ENCODE results near the gene CNGA3. TPM values are rescaled to one million over a fixed set of nuclear protein-coding genes. Genes with fewer than 3 reads are reported as not detected.

The CNGA3 gene
- total and polyA plus RNA-seq, 12 donors = 0.11 to 0.16 TPM; not detected in 10

DNA sequence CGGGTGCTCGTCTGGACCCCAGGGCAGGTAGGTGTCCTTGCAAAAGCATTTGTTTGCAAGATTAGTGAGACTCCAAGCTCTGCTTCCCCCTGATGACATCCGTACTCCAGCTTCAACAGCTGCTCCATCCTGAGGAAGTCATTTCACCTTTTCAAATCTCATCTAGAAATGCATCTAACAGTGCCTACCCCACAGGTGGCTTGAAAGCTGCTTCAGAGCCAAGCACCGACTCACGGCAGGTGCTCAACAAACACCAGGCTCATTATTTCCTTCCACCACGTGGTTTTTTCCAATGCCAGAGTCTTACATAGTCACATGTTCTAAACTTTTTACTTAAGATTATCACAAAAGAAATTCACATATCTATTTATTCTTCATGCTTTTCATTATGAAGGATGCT is 31.9 kb downstream of the CNGA3 start:
- H3K4me1 ChIP-seq = peaks cover 8 to 23% (median 13%) of the 10 kb centered on the region in 9 donors
- H3K27me3 ChIP-seq = peaks cover 0 to 7% (median 0%) of the 10 kb centered on the region in 7 donors
- H3K9me3 ChIP-seq = no peaks in the 10 kb centered on the region
- H3K4me3 ChIP-seq = no peak overlapping the region
- WGBS, 2 donors = 54 to 66% methylated on average over 6 of the region's 6 CpGs
- ATAC-seq (no peak), DNase-seq (no peak)
- no peak for TF ChIP-seq CTCF (IDR thresholded peaks at IDR 0.05)
- H3K27ac ChIP-seq = peak overlapping the region in 1 of 10 donors; percentile 36
- no peaks in the 10 kb centered on the region for H3K36me3 ChIP-seq
- intact Hi-C loops (cut with DNase I) = no loop called here

DNA sequence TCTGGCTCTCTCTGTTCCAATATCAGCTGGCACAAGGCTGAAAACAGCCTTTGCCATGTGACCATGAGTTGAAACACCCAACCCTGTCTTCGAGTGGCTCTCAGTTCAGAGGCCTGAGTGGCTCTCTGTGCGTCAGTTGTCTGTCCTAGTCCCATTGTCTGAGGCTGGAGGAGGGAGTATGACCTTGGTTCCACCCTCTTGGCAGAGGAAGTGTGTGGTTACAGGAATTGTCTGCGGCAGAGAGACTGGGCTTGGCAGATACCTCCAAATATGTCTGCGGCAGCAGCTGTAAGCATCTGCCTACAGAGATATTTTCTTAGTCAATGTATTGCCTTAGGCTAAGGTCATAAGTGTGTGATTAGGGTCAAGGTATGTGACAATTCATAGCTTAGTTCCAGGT is 32.6 kb downstream of the CNGA3 start:
- intact Hi-C loops (cut with DNase I) = no loop called here
- no peak overlapping the region for H3K4me3 ChIP-seq
- no peak for TF ChIP-seq CTCF (IDR thresholded peaks at IDR 0.05)
- H3K27me3 ChIP-seq = peaks cover 0 to 7% (median 0%) of the 10 kb centered on the region in 7 donors
- H3K27ac ChIP-seq = peak overlapping the region in 7 of 10 donors; percentile 12 to 52 (median 32)
- DNase-seq (peak in 1 of 2 donors; percentile 68), ATAC-seq (peak; percentile 88 to 99 (median 94))
- H3K4me1 ChIP-seq = peaks cover 8 to 23% (median 13%) of the 10 kb centered on the region in 9 donors
- WGBS, 2 donors = 10 to 17% methylated on average over 4 of the region's 4 CpGs
- H3K9me3 ChIP-seq = no peaks in the 10 kb centered on the region
- H3K36me3 ChIP-seq = no peaks in the 10 kb centered on the region

DNA sequence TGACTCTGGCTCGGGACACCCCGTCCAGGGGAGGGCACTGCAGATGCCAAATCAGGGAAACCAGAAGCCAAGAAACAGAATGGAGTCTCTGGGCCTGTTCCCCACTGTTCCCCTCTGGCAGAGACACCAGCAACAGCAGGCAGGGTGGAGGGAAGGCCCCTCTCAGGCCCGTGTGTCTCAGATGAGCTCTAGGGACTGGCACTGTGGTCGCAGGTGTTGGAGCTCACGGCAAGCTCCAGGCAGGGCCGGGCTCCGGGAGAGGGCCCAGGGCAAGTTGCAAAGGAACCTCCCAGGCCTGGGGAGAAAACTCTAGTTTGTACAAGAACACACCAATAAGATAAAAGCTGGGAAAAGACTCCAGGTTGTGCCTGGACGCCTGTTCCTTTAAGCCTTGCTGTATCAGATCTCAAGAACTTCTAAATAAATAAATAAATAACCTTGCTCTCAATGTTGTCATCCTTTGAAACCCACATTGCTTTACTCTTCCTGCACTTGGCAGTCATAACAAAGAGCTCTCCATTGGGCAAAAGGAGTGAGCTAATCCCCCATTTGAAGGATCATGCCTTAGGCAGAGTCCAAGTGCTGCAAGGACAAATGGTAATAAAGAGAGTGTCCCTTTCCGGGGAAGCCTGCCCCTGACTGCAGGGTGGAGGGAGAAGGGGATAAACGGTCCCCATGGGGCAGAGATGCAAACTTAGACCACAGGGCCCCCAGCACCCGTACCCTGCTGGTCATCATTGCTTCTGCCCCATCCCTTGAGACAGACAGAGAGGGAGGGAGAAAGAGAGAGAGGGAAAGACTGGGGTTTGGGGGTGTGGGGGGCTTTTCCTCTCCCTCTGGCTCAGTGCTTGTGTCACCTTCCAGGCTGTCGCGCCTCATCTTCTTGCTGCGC is 33.3 kb downstream of the CNGA3 start:
- peaks cover 8 to 23% (median 13%) of the 10 kb centered on the region in 9 donors for H3K4me1 ChIP-seq
- intact Hi-C loops (cut with DNase I) = loop anchor here in 7 of 10 donors (10.0 kb wide), 5 partner anchors 385 to 675 kb away; partner anchors contain the start of genes TMEM131 (in 2 of the 7) and ZAP70 (in 1 of the 7)
- H3K9me3 ChIP-seq = no peaks in the 10 kb centered on the region
- ATAC-seq = peak in 3 of 8 donors; percentile 10 to 38 (median 24)
- no peak for TF ChIP-seq CTCF (IDR thresholded peaks at IDR 0.05)
- H3K27me3 ChIP-seq = peaks cover 0 to 7% (median 0%) of the 10 kb centered on the region in 7 donors
- H3K36me3 ChIP-seq = no peaks in the 10 kb centered on the region
- 72 to 76% methylated on average over 14 of the region's 14 CpGs for WGBS, 2 donors
- DNase-seq = no peak
- peak overlapping the region in 7 of 10 donors; percentile 12 to 52 (median 32) for H3K27ac ChIP-seq
- H3K4me3 ChIP-seq = no peak overlapping the region

DNA sequence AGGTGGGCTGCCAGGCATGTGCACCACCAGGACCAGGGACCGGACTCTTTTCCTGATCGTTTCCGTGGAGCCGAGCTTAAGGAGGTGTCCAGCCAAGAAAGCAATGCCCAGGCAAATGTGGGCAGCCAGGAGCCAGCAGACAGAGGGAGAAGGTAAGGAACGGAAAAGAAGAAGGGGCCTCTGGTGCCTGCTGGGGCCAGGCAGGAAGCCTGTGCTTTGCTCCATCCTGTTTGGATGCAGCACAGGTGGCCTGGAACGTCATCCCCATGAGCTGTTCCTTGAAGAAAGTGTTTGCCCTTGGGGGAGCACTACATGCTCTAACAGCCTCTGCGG is 33.9 kb downstream of the CNGA3 start:
- WGBS, 2 donors = 87 to 88% methylated on average over 7 of the region's 7 CpGs

More for the DNA sequence above, 33.9 kb downstream of the CNGA3 start:
- H3K27ac ChIP-seq = no peak overlapping the region
- peaks cover 0 to 5% (median 0%) of the 10 kb centered on the region in 7 donors for H3K27me3 ChIP-seq
- peaks cover 8 to 23% (median 13%) of the 10 kb centered on the region in 9 donors for H3K4me1 ChIP-seq
- no peak overlapping the region for H3K4me3 ChIP-seq
- TF ChIP-seq CTCF (IDR thresholded peaks at IDR 0.05) = no peak
- ATAC-seq (no peak), DNase-seq (no peak)
- no peaks in the 10 kb centered on the region for H3K36me3 ChIP-seq
- H3K9me3 ChIP-seq = no peaks in the 10 kb centered on the region
- intact Hi-C loops (cut with DNase I) = loop anchor here in 7 of 10 donors (10.0 kb wide), 5 partner anchors 385 to 675 kb away; partner anchors contain the start of genes TMEM131 (in 2 of the 7) and ZAP70 (in 1 of the 7)
